H9 (cell line): Measurements from ENCODE around the gene TBC1D24. TPM values are rescaled to one million over a fixed set of nuclear protein-coding genes. Genes with fewer than 3 reads are reported as not detected.

Experiments
- DNase-seq: peaks from one replicate; pipeline ENCODE4 v3.0.0-alpha.2; 2017
- H2AFZ ChIP-seq: one replicate; pipeline ENCODE4 v1.6.1; 2013; ENCODE audit warnings: mild to moderate bottlenecking, low read length, control low read depth, moderate library complexity
- H2AK5ac ChIP-seq: 2 replicates; pipeline ENCODE4 v1.6.1; 2013; ENCODE audit warnings: low read length, control low read depth, mixed read lengths; ENCODE audit not compliant: insufficient read length
- H2BK120ac ChIP-seq: one replicate; pipeline ENCODE4 v1.6.1; 2013; ENCODE audit warnings: low read depth, mild to moderate bottlenecking, low read length, control low read depth, inconsistent platforms; ENCODE audit not compliant: poor library complexity, severe bottlenecking
- H2BK12ac ChIP-seq: 2 replicates; pipeline ENCODE4 v1.6.1; 2013; ENCODE audit warnings: low read length, control low read depth, mixed read lengths, low read depth; ENCODE audit not compliant: insufficient read length
- H2BK15ac ChIP-seq: 2 replicates; pipeline ENCODE4 v1.6.1; 2013; ENCODE audit warnings: low read depth, low read length, control low read depth
- H2BK20ac ChIP-seq: one replicate; pipeline ENCODE4 v1.6.1; 2013; ENCODE audit warnings: low read depth, mild to moderate bottlenecking, low read length, control low read depth, inconsistent platforms; ENCODE audit not compliant: poor library complexity, severe bottlenecking
- H2BK5ac ChIP-seq: 2 replicates; pipeline ENCODE4 v1.6.1; 2013; ENCODE audit warnings: low read length, control low read depth, mixed read lengths; ENCODE audit not compliant: insufficient read length
- H3K14ac ChIP-seq: 2 replicates; pipeline ENCODE4 v1.6.1; 2013; ENCODE audit warnings: low read length, control low read depth; ENCODE audit not compliant: insufficient read depth
- H3K18ac ChIP-seq: 2 replicates; pipeline ENCODE4 v1.6.1; 2013; ENCODE audit warnings: low read depth, mild to moderate bottlenecking, mixed read lengths, low read length, control low read depth; ENCODE audit not compliant: insufficient read length
- H3K23ac ChIP-seq: 2 replicates; pipeline ENCODE4 v1.6.1; 2013; ENCODE audit warnings: low read length, control low read depth, mixed read lengths, low read depth; ENCODE audit not compliant: insufficient read length
- H3K23me2 ChIP-seq: 2 replicates; pipeline ENCODE4 v1.6.1; 2013; ENCODE audit warnings: low read depth, mild to moderate bottlenecking, mixed read lengths, low read length, control low read depth; ENCODE audit not compliant: insufficient read length, poor library complexity, severe bottlenecking
- H3K27ac ChIP-seq: 2 replicates; pipeline ENCODE4 v1.5.1; 2013; ENCODE audit warnings: low read length, control low read depth, mixed read lengths, low read depth; ENCODE audit not compliant: insufficient read length
- H3K27me3 ChIP-seq: 2 replicates; pipeline ENCODE4 v1.6.1; 2013; ENCODE audit warnings: low read length, control low read depth, inconsistent platforms; ENCODE audit not compliant: insufficient read depth
- H3K4ac ChIP-seq: 2 replicates; pipeline ENCODE4 v1.6.1; 2013; ENCODE audit warnings: low read depth, mild to moderate bottlenecking, control low read depth, inconsistent platforms, low read length, moderate library complexity
- H3K4me1 ChIP-seq: 2 replicates; pipeline ENCODE4 v1.6.1; 2013; ENCODE audit warnings: low read length, control low read depth, inconsistent platforms; ENCODE audit not compliant: insufficient read depth
- H3K4me2 ChIP-seq: 2 replicates; pipeline ENCODE4 v1.6.1; 2013; ENCODE audit warnings: low read length, control low read depth, mixed read lengths; ENCODE audit not compliant: insufficient read length, insufficient read depth
- H3K56ac ChIP-seq: 2 replicates; pipeline ENCODE4 v1.6.1; 2013; ENCODE audit warnings: low read depth, mild to moderate bottlenecking, mixed read lengths, low read length, control low read depth; ENCODE audit not compliant: insufficient read length
- H3K79me1 ChIP-seq: 2 replicates; pipeline ENCODE4 v1.6.1; 2013; ENCODE audit warnings: low read depth, mild to moderate bottlenecking, moderate library complexity, low read length, control low read depth, inconsistent platforms; ENCODE audit not compliant: insufficient read depth, poor library complexity, severe bottlenecking
- H3K79me2 ChIP-seq: 2 replicates; pipeline ENCODE4 v1.6.1; 2013; ENCODE audit warnings: low read length, control low read depth, inconsistent platforms; ENCODE audit not compliant: insufficient read depth
- H3K9ac ChIP-seq: 2 replicates; pipeline ENCODE4 v1.6.1; 2013; ENCODE audit warnings: low read length, control low read depth, mixed read lengths; ENCODE audit not compliant: insufficient read length; ENCODE audit errors: extremely low read depth
- H3K9me3 ChIP-seq: one replicate; pipeline ENCODE4 v1.6.1; 2013; ENCODE audit warnings: low read depth, low read length, inconsistent platforms; ENCODE audit not compliant: control insufficient read depth
- H3T11ph ChIP-seq: one replicate; pipeline ENCODE4 v1.6.1; 2013; ENCODE audit warnings: mild to moderate bottlenecking, low read length, control low read depth, inconsistent platforms
- H4K20me1 ChIP-seq: one replicate; pipeline ENCODE4 v1.6.1; 2013; ENCODE audit not compliant: control insufficient read depth, insufficient read length, insufficient read depth
- H4K5ac ChIP-seq: 2 replicates; pipeline ENCODE4 v1.6.1; 2013; ENCODE audit warnings: low read depth, mild to moderate bottlenecking, mixed read lengths, low read length, control low read depth; ENCODE audit not compliant: insufficient read length
- H4K8ac ChIP-seq: replicated peaks from 2 replicates; pipeline ENCODE4 v1.6.1; 2013; ENCODE audit warnings: low read length, control low read depth, mixed read lengths, low read depth; ENCODE audit not compliant: insufficient read length
- H4K91ac ChIP-seq: 2 replicates; pipeline ENCODE4 v1.6.1; 2013; ENCODE audit warnings: low read depth, mild to moderate bottlenecking, moderate library complexity, mixed read lengths, low read length, control low read depth; ENCODE audit not compliant: insufficient read length
- H3K27ac Mint-ChIP-seq, 3 experiments: 2 replicates in 2 of 3; 3 replicates in 1 of 3; pipeline ENCODE4 v1.8.0; 2020 to 2021; ENCODE audit warnings: mixed read lengths in 3 of 3, mild to moderate bottlenecking in 1 of 3, moderate library complexity in 1 of 3
- H3K27me3 Mint-ChIP-seq: 2 replicates; pipeline ENCODE4 v1.8.0; 2021; ENCODE audit warnings: low read depth, mild to moderate bottlenecking, moderate library complexity, mixed read lengths
- H3K36me3 Mint-ChIP-seq, 3 experiments: 2 replicates in 2 of 3; 3 replicates in 1 of 3; pipeline ENCODE4 v1.8.0; 2020 to 2021; ENCODE audit warnings: low read depth in 3 of 3, mixed read lengths in 3 of 3; ENCODE audit not compliant: insufficient read depth in 1 of 3
- H3K4me1 Mint-ChIP-seq, 2 experiments: 2 replicates each; pipeline ENCODE4 v1.8.0; 2020; ENCODE audit warnings: mixed read lengths in 2 of 2
- H3K4me3 Mint-ChIP-seq, 2 experiments: 2 replicates in 1 of 2; 3 replicates in 1 of 2; pipeline ENCODE4 v1.8.0; 2020 to 2021; ENCODE audit warnings: mild to moderate bottlenecking in 2 of 2, mixed read lengths in 2 of 2, moderate library complexity in 1 of 2
- H3K9me3 Mint-ChIP-seq, 2 experiments: 2 replicates in 1 of 2; 3 replicates in 1 of 2; pipeline ENCODE4 v1.8.0; 2020; ENCODE audit warnings: mild to moderate bottlenecking in 2 of 2, mixed read lengths in 2 of 2, moderate library complexity in 1 of 2
- WGBS: extraction: QIAGEN DNeasy Blood & Tissue Kit; methylation state at CpG from one replicate; pipeline ENCODE4 v1.1.7; 2013; ENCODE audit warnings: missing lambda C conversion rate, low lambda C conversion rate, mixed read lengths; ENCODE audit not compliant: insufficient read length; ENCODE audit errors: extremely low coverage; 5-methylcytosine and 5-hydroxymethylcytosine counted together
- total RNA-seq: library from RNA; stranded (reverse); gene quantifications from 2 replicates; pipeline ENCODE4 v1.2.1, GENCODE V29; 2021
- TF ChIP-seq, protein P1 (sequence below): fragments of 200-600 bp; sonication (generic); conservative IDR thresholded peaks from 3 replicates; pipeline ENCODE4 v1.8.0; 2021; ENCODE audit warnings: antibody characterized with exemption, mild to moderate bottlenecking

The TBC1D24 gene
- total RNA-seq, 1 experiment from 2014 or later = 19.0 TPM

DNA sequence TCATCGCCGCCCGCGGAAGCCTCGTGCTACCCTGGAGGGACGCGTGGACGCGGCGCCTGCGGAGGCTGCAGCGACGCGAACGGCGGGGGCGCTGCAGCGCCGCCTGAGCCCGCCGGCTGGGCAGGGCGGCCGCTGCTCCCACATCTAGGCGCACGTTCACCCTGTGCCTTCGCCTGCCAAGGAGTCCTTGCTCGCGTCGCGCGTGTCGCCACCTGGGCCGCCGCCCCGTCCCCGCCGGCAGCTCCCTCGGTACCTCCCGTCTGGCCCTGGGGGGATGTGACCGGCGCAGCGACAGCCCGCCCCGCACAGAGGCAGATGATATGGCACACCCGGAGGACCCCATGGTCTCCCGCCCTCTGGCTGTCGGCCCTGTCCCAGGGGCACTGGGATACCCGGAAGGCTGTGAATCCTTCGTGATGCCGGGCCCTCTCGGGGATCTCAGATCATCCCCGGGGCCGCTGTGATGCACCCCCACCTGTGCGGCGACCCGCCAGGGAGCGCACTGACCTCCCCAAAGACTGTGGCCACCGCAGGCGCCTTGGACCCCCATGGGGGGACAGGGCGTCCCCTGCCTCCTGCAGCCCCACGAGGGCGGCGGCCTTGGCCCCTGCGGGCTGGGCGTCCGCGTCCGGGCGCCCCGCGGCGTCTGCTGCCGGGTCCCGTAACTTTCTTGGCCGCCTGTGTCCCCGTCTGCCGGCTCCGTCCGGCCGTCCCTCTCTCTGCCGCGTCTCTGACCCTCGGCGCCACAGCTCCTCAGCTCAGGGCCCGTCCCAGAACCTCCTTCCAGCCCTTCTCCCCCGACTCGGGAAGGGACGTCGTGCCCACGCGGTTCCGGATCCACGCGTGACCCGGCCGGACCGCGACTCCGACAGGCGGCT is 689 bp upstream of the TBC1D24 start:
- H3K9ac ChIP-seq = no peak overlapping the region
- peaks cover 20 to 24% of the 10 kb centered on the region in 2 experiments for H3K4me1 Mint-ChIP-seq
- H3K4me2 ChIP-seq = peak overlapping the region; percentile 29
- no peak overlapping the region for H4K8ac ChIP-seq
- no peak overlapping the region for H3K27ac ChIP-seq
- TF ChIP-seq, protein P1, sequence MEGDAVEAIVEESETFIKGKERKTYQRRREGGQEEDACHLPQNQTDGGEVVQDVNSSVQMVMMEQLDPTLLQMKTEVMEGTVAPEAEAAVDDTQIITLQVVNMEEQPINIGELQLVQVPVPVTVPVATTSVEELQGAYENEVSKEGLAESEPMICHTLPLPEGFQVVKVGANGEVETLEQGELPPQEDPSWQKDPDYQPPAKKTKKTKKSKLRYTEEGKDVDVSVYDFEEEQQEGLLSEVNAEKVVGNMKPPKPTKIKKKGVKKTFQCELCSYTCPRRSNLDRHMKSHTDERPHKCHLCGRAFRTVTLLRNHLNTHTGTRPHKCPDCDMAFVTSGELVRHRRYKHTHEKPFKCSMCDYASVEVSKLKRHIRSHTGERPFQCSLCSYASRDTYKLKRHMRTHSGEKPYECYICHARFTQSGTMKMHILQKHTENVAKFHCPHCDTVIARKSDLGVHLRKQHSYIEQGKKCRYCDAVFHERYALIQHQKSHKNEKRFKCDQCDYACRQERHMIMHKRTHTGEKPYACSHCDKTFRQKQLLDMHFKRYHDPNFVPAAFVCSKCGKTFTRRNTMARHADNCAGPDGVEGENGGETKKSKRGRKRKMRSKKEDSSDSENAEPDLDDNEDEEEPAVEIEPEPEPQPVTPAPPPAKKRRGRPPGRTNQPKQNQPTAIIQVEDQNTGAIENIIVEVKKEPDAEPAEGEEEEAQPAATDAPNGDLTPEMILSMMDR = peak; percentile 29; the same call in 1 of the 3 replicates
- H3K9me3 ChIP-seq = no peaks in the 10 kb centered on the region
- H4K91ac ChIP-seq = no peak overlapping the region
- peak; percentile 64 for DNase-seq
- H3K9me3 Mint-ChIP-seq = no peaks in the 10 kb centered on the region
- WGBS = no CpG with 5 or more reads among the region's 100 CpGs
- no peak overlapping the region for H3T11ph ChIP-seq
- no peaks in the 10 kb centered on the region for H4K20me1 ChIP-seq
- no peak overlapping the region for H2AFZ ChIP-seq
- H4K5ac ChIP-seq = no peak overlapping the region
- H2BK120ac ChIP-seq = no peak overlapping the region
- no peak overlapping the region for H2AK5ac ChIP-seq
- peak overlapping the region; percentile 68 to 82 for H3K4me3 Mint-ChIP-seq
- no peak overlapping the region for H2BK12ac ChIP-seq
- 0 out of 2 replicates have a peak overlapping the region, but pooled peaks have one; percentile 70 for H3K14ac ChIP-seq
- peaks cover 18% of the 10 kb centered on the region; the same call in 1 of the 2 replicates for H3K27me3 ChIP-seq
- no peak overlapping the region for H2BK5ac ChIP-seq
- H3K56ac ChIP-seq = no peak overlapping the region
- H3K23ac ChIP-seq = no peak overlapping the region
- H3K4me1 ChIP-seq = no peaks in the 10 kb centered on the region
- H3K27me3 Mint-ChIP-seq = peaks cover 50% of the 10 kb centered on the region
- H3K23me2 ChIP-seq = peaks cover 10% of the 10 kb centered on the region
- H3K27ac Mint-ChIP-seq = no peak overlapping the region
- no peaks in the 10 kb centered on the region; a peak in 1 of 7 replicates for H3K36me3 Mint-ChIP-seq
- no peaks in the 10 kb centered on the region for H3K79me2 ChIP-seq
- H3K79me1 ChIP-seq = no peaks in the 10 kb centered on the region
- H2BK15ac ChIP-seq = no peak overlapping the region
- H3K4ac ChIP-seq = no peak overlapping the region
- no peak overlapping the region for H2BK20ac ChIP-seq
- no peak overlapping the region for H3K18ac ChIP-seq
